Measurements from ENCODE around the gene MOSMO. TPM values are rescaled to one million over a fixed set of nuclear protein-coding genes. Genes with fewer than 3 reads are reported as not detected.
"Not testable (repeated sequence)": the region's sequence is repeated elsewhere in the genome, so short reads cannot be mapped to it uniquely, and the experiment has no call there.

Gene MOSMO
- polyA plus RNA-seq, 4 donors: 17.5 to 25.3 (median 21.1) TPM

DNA sequence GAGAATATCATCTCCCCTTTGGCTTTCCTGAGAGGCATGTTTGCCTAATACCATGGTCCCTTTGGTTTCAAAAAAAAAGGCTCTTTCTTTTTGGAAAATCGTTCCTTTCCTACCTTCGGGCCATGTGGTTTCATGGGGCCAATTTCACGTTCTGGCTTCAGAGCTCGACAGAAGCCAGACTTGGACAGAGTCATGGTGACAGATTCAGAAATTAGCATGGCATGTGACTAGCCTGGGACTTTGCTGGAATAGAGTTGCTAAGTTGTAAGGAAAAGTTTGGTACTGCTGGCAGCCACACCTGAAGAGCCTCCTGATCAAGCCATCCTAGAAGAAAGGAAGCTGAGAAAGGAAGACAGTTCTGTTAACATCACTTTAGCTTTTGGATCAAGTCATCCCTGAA is 82.0 kb downstream of the MOSMO start:
- no peak for DNase-seq (ENCODE audit: low read depth in 4 of 4, low spot score in 2 of 4)

DNA sequence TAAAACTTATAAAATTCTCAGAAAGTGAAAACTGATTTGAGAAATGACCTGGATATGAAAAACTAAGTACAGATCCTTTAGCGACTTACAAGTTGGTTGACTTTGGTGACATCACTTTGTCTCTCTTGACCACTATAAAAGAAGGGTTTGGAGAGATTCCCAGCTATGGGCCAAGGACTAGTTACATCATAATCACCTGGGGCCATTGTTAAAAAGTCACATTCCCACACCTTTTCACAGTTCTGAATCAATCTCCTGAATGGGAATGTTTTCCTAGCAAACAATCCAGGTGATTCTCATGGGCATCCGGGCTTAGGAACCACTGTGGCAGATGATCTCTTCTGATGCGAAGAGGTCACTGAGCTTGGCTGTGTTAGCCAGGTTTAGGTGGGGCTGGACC is 83.8 kb downstream of the MOSMO start:
- no peak for DNase-seq (ENCODE audit: low read depth in 4 of 4, low spot score in 2 of 4)

DNA sequence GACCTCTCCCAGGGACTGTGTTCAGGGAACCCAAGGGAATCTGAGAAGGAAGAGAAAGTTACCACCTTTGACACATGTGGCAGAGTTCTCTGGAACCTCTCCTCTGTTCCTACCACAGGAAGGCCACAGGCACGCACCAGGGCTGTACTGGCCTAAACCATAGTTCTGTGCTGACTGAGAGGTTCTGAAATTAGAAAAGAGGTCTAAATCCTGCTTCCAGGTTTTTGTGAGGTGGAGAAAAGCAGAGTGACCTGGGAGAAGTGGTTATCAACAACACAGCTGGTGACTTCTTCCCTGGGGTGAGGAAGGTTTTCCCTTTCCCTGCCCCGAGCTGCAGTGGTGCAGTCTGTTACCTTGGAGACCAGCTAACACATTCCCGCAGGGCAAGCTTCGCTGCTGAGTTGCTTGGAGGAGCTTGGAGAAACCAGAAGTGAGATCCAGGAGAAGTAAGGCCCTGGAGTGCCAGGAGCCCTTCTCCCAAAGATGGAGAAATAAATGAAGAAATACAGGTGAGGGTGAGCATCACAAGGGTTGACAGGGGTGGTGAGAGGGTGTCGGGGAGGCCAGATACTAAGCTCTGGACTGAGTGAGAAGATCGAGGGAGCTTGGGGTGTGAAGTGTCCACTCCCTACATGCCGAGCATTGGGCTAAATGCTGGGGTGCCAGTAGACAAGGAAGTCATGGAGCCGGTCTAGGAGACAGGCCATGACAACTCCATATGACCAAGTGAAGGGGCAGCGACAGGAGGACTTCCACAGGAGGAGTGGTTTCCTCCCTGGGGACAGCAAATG is 84.4 kb downstream of the MOSMO start, which contains the start of gene VWA3A:
Gene VWA3A (plus strand): TSS at position 399 of the 791 bp plus-strand sequence. CDS start 97 bp downstream, at position 496.
- DNase-seq (ENCODE audit: low read depth in 4 of 4, low spot score in 2 of 4): peak in 3 of 4 donors; percentile 47 to 57 (median 49)

DNA sequence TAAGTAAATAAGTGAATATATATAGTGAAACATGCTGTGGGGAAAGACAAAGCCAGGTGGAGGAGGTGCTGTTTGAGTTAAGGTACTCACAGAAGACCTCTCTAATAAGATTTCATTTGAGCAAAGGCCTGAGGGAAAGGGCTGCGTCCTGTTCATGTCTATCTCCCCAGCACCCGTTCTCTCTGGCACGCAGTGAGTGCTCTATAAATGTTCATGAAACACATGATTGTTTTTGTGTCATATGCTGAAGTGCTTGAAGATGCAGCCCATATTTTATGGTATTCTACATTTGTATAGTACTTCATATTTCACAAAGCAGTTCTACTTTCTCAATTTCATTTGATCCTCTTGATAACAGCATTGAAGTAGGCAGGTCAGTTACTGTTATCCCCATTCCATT is 85.4 kb downstream of the MOSMO start:
- DNase-seq (ENCODE audit: low read depth in 4 of 4, low spot score in 2 of 4): no peak

DNA sequence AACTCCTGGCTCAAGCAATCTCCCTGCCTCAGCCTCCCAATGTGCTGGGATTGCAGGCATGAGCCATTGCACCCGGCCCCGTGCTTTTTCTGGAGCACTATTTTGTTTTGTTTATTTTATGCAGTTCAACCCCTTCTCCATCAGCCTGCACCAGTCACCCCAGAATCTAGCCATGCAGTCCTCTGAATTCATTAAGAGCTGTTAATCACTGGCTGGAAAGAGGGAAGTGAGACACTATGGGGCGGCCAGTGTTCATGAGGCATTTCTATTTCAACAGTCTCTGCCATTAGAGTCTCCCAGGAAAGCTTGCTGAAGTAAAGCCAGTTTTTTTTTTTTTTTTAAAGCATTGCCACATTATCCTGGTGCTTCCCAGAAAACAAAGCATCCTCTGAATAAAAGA is 86.1 kb downstream of the MOSMO start:
- no peak for DNase-seq (ENCODE audit: low read depth in 4 of 4, low spot score in 2 of 4)

DNA sequence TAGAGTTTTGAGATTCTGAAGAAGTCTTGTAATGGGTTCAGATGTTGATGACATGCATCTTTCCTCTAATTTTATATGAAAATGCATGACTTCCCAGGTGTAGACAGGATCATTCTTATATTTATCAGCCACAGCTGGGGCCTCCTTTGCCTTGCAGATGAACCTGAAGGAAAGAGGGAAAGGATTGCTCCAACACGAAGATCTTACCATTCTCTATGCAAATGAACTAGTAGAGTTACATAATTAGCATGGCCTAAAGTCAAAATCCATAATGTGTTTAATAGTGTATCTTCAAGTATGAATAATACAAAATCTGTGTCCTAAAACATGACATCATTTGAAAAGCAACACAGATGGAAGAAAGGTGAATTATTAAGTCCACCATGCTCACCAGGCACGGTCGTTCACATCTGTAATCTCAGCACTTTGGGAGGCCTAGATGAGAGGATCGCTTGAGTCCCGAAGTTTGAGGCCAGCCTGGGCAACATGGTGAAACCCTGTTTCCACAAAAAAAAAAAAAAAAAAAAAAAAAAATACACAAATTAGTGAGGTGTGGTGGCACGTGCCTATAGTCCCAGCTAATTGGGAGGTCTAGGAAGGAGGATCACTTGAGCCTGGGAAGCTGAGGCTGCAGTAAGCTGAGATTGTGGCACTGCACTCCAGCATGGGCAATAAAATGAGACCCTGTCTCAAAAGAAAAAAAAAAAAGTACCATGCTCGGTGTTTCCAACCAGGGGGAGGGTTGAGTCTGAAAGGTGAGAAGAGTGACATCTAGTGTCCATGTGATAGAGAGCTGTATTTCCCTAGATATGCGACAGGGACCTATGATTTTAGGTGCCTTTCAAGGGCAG is 90.7 kb downstream of the MOSMO start:
- DNase-seq (ENCODE audit: low read depth in 4 of 4, low spot score in 2 of 4): peak in 2 of 4 donors; percentile 21 to 44

DNA sequence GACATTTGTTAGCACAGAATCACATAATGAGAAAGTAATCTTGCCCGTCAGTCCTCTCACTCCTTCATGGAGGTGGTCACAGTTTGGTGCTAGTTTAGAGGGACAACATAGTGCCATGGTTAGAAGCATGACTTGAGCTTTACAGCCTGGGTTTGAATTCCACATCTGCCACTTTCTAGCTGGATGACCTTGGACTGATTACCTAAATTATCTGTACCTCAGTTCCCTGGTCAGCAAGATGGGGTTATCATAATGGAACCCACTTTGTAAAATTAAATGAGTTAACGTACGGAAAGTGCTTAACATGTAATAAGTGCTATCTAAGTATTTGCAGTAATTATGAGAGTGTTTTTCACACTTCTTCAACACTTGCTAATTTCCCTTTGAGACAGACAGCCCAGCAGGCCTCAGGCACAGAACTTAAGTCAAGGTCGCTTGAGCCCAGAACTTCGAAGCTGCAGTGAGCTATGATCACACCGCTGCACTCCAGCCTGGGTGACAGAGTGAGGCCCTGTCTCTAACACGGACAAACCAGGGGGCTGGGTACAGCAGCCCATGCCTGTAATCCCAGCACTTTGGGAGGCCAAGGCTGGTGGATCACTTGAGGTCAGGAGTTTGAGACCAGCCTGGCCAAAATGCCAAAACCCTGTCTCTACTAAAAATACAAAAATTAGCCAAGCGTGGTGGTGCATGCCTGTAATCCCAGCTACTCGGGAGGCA is 91.5 kb downstream of the MOSMO start:
- no peak for DNase-seq (ENCODE audit: low read depth in 4 of 4, low spot score in 2 of 4)

DNA sequence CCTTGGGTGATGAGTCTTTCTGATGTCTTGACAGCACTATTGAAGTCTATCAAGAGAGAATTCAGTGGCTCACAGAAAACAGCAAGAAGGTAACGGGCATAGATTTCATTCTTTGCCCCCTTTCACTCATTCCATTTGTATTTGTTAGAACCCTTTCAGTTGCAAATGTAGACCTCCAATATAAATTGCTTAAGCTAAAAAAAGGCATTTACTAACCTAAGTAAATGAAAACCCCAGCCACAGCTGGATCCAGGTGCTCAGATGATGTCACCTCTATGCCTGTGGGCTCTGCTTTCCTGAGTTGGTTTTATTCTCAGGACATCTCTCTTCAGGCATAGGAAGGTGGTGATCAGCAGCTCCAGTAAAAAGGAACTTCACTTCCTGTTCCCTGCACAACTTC is 95.5 kb downstream of the MOSMO start:
- DNase-seq (ENCODE audit: low read depth in 4 of 4, low spot score in 2 of 4): no peak

DNA sequence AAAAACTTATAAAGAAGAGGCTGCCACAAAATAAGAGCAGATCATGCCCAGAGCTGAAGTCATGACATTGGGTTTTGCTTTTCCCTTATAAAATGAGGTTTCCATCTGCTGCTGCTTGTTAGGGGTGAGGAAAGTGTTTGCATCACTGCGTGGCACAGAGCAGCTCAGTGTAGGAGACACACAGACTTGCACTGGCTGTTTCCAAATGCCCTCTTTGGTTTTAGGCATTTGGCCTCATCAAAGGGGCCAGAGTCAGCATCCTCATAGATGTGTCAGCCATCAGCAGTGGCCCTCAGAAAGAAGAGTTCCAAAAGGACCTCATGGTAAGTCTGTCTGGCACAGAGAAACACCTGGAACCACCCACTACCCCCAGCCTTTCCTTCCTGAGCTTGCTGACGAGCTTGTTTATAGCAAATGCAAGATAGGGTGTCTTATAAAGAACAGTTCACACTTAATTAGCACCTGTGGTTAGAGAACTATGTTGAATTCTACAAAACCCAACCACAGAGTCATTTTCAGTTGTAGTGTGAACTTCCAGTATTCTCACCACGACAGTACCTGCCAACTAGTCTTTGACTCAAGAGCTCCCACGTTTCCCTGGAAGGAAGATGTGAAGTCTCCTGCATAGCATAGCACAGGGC is 101.5 kb downstream of the MOSMO start:
- DNase-seq (ENCODE audit: low read depth in 4 of 4, low spot score in 2 of 4): no peak

DNA sequence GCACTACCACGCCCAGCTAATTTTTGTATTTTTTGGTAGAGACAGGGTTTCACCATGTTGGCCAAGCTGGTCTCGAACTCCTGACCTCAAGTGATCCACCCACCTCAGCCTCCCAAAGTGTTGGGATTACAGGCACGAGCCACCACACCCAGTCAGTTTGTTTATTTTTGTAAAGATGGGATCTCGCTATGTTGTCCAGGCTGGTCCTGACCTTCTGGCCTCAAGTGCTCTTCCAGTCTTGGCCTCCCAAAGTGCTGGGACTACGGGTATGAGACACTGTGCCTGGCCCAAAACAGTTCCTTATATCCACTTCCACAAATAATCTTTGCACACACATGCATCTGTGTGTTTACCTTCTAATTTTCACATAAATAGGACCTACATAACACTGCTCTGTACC is 103.7 kb downstream of the MOSMO start:
- DNase-seq (ENCODE audit: low read depth in 4 of 4, low spot score in 2 of 4): not testable (repeated sequence)

DNA sequence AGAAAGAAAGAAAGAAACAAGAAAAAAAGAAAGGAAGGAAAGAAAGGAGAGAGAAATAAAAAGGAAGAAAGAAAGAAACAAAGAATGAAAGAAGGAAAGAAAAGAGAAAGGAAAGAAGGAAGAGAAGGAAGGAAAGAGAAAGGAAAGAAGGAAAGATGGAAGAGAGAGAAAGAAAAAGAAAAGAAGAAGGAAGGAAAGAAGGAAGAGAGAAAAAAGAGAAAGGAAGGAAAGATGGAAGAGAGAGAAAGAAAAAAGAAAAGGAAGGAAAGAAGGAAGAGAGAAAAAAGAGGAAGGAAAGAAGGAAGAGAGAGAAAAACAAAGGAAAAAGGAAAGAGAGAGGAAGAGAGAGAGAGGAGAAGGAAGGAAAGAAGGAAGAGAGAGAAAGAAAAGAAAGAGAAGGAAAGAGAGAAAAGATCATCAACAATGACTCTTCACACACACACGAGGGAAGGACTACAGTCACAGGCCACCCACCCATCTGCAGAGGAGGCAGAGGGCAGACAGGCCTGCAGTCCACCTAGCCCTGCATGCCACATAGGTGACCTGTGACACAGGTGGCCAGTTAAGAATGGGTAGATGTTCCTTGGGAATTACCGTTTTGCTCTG is 108.3 kb downstream of the MOSMO start:
- DNase-seq (ENCODE audit: low read depth in 4 of 4, low spot score in 2 of 4): no peak

DNA sequence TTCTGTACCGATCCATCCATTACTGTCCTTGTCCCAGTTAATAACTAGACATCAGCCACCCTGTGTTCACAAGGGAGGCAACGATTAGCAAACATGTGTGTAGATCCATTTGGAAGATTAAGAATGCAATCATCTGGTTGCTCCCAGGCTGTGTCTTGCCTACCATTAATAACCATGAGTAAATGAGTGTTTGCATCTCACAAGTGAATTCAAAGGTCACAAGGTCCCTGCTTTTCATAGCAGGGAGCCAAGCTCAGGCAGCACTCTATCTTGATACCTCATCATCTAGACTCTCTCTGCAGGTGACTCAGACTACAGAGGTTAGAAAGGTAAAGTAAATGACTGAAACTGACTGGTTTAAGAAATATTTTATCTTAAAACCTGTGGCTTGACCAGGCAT is 109.7 kb downstream of the MOSMO start:
- no peak for DNase-seq (ENCODE audit: low read depth in 4 of 4, low spot score in 2 of 4)

DNA sequence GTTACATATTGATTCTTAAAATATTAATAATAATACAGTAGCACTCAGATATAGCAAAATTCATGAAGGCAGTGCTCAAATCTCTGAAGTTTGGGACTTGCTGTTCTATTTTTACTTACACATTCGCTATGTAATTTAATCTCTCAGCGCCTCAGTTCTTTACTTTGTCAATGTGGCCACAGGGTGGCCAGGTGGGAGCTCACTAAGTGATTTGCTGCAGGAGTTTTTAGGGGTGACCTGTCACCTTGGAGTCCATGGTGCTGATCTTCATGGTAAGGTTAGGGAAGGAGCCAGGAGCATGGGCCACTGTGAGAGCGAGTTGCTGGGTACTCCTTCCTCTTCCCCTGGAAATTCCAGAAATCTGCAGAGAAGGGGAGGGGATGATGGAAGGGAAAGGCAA is 112.5 kb downstream of the MOSMO start:
- DNase-seq (ENCODE audit: low read depth in 4 of 4, low spot score in 2 of 4): no peak

DNA sequence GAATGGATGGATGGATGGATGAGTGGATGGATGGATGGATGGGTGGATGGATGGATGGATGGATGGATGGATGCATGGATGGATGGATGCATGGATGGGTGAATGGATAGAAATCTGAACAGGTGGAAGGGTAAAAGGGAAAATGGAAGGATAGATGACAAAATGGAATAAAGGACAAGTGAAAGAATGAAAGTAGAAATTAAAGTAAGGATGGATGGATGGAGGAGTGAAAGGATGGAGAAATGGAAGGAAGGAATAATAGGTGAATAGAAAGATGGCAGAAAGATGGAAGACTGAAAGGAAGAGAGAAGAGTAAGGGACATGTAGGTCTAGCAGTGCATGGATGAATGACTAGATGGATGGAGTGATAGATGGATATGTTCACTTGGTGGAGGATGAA is 114.3 kb downstream of the MOSMO start:
- DNase-seq (ENCODE audit: low read depth in 4 of 4, low spot score in 2 of 4): no peak

DNA sequence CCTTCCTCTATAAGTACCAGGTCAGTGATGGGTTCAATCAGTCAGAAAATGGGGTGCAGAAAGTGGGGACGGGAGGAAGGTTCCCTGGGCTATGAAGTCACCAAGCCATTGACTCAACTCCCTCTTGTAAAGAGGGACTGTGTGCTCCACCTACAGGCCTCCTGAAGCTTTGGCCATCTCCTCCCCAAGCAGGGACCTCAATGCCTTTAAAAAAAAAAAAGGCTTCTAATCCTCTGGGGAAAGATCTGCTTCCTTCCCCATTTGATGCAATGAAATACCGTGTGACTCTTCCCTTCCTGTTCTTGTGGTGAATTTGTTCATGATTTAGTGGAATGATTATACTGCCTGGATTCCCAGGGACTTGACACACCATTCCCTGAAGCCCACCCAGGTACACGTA is 115.2 kb downstream of the MOSMO start:
- DNase-seq (ENCODE audit: low read depth in 4 of 4, low spot score in 2 of 4): no peak

DNA sequence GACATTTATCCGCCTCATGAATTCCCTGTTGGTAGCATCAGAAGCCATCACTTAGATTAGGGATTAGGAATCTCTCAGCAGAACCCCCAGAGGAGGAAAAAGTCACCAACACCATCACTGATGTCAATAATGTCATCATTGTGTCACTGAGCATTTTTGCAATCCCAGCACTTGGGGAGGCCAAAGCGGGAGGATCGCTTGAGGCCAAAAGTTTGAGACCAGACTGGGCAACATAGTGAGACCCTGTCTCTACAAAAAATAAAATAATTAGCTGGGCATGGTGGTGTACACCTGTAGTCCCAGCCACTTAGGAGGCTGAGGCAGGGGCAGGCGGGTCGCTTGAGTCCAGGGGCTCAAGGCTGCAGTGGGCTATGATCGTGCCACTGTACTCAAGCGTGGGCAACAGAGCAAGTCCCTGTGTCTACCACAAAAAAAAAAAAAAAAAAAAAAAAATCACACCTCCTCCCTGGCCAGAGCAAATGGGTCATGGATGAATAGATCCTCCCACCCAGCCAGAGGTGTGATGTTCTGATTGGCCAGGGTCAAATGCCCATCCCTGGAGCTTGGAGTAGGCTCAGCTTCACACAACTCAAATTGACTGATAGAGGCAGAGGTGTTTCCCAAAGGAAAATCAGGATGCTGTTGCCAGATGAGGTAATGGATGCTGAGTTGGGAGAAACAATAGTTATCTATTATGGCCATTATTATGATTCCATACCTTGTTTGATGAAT is 116.0 kb downstream of the MOSMO start:
- DNase-seq (ENCODE audit: low read depth in 4 of 4, low spot score in 2 of 4): no peak

DNA sequence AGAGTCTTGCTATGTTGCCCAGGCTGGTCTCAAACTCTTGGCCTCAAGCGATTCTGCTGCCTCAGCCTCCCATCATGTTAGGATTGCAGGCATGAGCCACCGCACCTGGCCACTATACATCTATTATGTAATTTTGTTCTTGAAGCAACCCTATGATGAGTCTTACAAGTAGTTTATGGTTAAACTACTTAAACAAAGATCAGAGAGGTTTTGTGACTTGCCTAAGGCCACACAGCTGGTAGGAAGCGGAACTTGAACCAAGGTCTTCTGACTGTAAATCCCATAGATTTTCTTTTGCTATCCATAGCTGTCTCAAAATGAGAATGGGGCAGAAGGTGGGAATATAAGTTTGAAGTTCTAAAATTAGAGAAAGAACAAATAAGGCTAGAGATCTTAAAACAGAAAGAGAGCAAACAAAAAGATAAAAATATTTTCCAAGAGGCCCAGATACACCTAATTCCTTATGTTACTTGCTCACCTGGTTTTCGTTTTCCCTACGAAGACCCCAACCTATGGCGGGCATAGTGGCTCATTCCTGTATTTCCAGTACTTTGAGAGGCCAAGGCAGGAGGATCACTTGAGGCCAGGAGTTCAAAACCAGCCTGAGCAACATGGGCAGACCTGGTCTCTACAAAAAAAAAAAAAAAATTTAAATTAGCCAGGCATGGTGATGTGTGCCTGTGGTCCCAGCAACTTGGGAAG is 116.8 kb downstream of the MOSMO start:
- DNase-seq (ENCODE audit: low read depth in 4 of 4, low spot score in 2 of 4): no peak

DNA sequence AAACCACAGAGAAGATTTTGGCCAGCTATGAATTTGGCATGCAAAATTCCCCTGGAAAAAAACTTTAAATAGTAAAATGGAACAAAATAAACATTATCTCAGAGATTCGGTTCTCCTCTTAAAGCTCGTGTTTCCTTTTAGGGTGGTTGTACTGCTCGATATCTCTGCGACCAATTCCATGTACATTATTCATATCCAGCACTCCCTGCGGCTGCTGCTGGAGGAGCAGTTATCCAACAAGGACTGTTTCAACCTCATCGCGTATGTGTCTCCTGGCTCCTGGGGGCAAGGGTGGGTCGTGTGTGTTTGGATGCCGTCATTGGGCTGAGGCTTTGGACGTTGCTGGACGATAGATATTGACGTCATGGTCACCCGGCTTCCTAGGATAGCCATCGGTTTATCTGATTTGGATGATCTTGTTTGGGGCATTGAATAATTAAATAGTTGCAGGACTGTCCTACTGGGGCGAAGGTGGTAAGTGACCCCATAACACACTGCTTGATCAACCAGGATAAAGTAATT is 118.2 kb downstream of the MOSMO start:
- DNase-seq (ENCODE audit: low read depth in 4 of 4, low spot score in 2 of 4): no peak

DNA sequence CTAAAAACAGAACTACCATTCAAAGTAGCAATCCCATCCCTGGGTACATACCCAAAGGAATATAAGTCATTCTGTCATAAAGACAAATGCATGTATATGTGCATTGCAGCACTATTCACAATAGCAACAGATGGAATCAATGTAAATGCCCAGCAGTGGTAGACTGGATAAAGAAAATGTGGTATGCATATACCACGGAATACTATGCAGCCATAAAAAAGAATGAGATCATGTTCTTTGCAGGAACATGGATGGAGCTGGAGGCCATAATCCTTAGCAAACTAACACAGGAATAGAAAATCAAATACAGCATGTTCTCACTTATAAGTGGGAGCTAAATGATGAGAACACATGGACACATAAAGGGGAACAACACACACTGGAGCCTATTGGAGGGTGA is 120.6 kb downstream of the MOSMO start:
- not testable (repeated sequence) for DNase-seq (ENCODE audit: low read depth in 4 of 4, low spot score in 2 of 4)
